Heart left ventricle (tissue), 13 donors: ENCODE measurements around the gene ATXN3.

Source experiments
- POLR2A ChIP-seq, 2 donors: fragments of 450-650 bp; IDR thresholded peaks; one replicate each; pipeline ENCODE4 v1.6.1; 2017; ENCODE audit warnings: antibody characterized with exemption in 2 of 2, mild to moderate bottlenecking in 2 of 2, moderate library complexity in 2 of 2
- TF ChIP-seq, protein P1 (sequence below), 12 donors: fragments of 200-600 bp; sonication (generic) in 4 of 12; IDR thresholded peaks; one replicate each; pipeline versions ENCODE4 v1.5.0 to v1.8.0; 2018 to 2022; ENCODE audit warnings: antibody characterized with exemption in 12 of 12, mild to moderate bottlenecking in 5 of 12
- donor health status: ischemic (EF 13 %, LVEDD 7.1; RV severe dilation, severe dysfunction).
- donor health status: DM: no; HTN: yes; CAD: no.
- donor health status: DM: no; HTN: no; CAD: no.
- donor health status: ischemic (EF 25% LVEDD 6.9; RV normal size, moderate dysfunction).
- donor health status: ischemic (EF 25% LVEDD 5.7; RV mildly dilated, moderate dysfunction).
- donor health status: ischemic (EF 35%, LVEDD 5.7; RV mildly dilated, moderate dysfunction).
- donor health status: nonischemic (EF 11% LVEDD 7.7; RV severe dilation, severe dysfunction).
- donor health status: DM: yes; HTN: yes; CAD: no.
- donor health status: PGD.
- donor health status: ischemic (EF 29% LVEDD 5.4; RV normal size, mild dysfunction).
- donor health status: nonischemic (EF 23%, LVEDD 6.1; RV moderate dilation, normal function).

GRCh38 chr14:92135269-92135668 lies 28.9 kb upstream of the ATXN3 start:
- TF ChIP-seq, protein P1, sequence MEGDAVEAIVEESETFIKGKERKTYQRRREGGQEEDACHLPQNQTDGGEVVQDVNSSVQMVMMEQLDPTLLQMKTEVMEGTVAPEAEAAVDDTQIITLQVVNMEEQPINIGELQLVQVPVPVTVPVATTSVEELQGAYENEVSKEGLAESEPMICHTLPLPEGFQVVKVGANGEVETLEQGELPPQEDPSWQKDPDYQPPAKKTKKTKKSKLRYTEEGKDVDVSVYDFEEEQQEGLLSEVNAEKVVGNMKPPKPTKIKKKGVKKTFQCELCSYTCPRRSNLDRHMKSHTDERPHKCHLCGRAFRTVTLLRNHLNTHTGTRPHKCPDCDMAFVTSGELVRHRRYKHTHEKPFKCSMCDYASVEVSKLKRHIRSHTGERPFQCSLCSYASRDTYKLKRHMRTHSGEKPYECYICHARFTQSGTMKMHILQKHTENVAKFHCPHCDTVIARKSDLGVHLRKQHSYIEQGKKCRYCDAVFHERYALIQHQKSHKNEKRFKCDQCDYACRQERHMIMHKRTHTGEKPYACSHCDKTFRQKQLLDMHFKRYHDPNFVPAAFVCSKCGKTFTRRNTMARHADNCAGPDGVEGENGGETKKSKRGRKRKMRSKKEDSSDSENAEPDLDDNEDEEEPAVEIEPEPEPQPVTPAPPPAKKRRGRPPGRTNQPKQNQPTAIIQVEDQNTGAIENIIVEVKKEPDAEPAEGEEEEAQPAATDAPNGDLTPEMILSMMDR (IDR thresholded peaks at IDR 0.05), result peak; percentile 26 to 60 (median 46)
- TF ChIP-seq POLR2A (IDR thresholded peaks at IDR 0.05), result no peak
